SK-N-MC (cell line): ENCODE data around the gene CCM2.

Experiments used
- EZH2 ChIP-seq: fragments of 200-600 bp; sonication (generic); IDR thresholded peaks from one replicate; pipeline ENCODE4 v1.6.1; 2017; ENCODE audit warnings: antibody characterized with exemption
- POLR2AphosphoS5 ChIP-seq: IDR thresholded peaks from 2 replicates; pipeline ENCODE4 v1.6.1; 2012; ENCODE audit warnings: mild to moderate bottlenecking, low read depth, low read length, borderline replicate concordance

DNA sequence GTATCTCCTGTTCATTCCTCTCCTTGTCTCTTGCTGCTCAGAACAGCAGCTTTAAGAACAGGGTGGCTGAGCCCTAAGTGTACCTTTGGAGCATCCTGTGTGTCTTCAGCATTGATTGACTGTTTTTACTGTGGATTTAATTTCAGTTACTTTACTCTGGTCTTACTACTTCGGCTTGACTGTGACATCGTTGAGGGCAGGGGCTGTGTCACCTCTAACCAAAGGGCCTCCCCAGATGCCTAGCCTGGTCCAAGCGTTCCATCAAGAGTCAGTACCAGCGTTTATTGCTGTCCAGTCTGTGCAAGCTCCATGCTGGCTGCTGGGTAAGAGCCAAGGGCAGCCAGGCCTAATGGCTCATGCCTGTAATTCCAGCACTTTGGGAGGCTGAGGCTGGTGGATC, 32.4 kb downstream of the CCM2 start:
- TF ChIP-seq EZH2: no peak
- no peak for TF ChIP-seq POLR2AphosphoS5
